MM.1S (cell line): ENCODE data around the gene AGAP2.

ENCODE experiments used
- DNase-seq: peaks from one replicate; pipeline ENCODE4 v3.0.0-alpha.2; 2015
- H2AFZ ChIP-seq: fragments of 300-600 bp; sonication (generic); 2 replicates; pipeline ENCODE4 v1.6.0; 2016; ENCODE audit warnings: antibody characterized with exemption, low read length
- H3F3A ChIP-seq: fragments of 300-600 bp; sonication (generic); 2 replicates; pipeline ENCODE4 v1.6.1; 2016; ENCODE audit warnings: mild to moderate bottlenecking, antibody characterized with exemption, low read length, moderate library complexity, mixed read lengths; ENCODE audit not compliant: insufficient read depth
- H3K27ac ChIP-seq: fragments of 300-600 bp; sonication (generic); 2 replicates; pipeline ENCODE4 v1.5.1; 2016; ENCODE audit warnings: mild to moderate bottlenecking, low read length
- H3K27me3 ChIP-seq: fragments of 300-600 bp; sonication (generic); replicated peaks from 2 replicates; pipeline ENCODE4 v1.6.0; 2016; ENCODE audit warnings: low read length; ENCODE audit not compliant: insufficient read depth
- H3K36me3 ChIP-seq: fragments of 300-600 bp; sonication (generic); replicated peaks from 2 replicates; pipeline ENCODE4 v1.6.1; 2016; ENCODE audit warnings: mild to moderate bottlenecking, low read length, mixed read lengths; ENCODE audit not compliant: insufficient read depth
- H3K4me1 ChIP-seq: fragments of 300-600 bp; sonication (generic); 2 replicates; pipeline ENCODE4 v1.6.1; 2016; ENCODE audit warnings: low read length, mixed read lengths
- H3K4me2 ChIP-seq: fragments of 300-600 bp; sonication (generic); 2 replicates; pipeline ENCODE4 v1.6.0; 2016; ENCODE audit warnings: low read depth, low read length
- H3K4me3 ChIP-seq: fragments of 300-600 bp; sonication (generic); 2 replicates; pipeline ENCODE4 v1.5.1; 2016; ENCODE audit warnings: low read length, mixed read lengths
- H3K79me2 ChIP-seq: fragments of 300-600 bp; sonication (generic); 2 replicates; pipeline ENCODE4 v1.6.1; 2016; ENCODE audit warnings: mixed run types, low read length, mixed read lengths
- H3K9ac ChIP-seq: fragments of 300-600 bp; sonication (generic); 2 replicates; pipeline ENCODE4 v1.6.1; 2016; ENCODE audit warnings: low read length, mixed read lengths
- H3K9me2 ChIP-seq: fragments of 300-600 bp; sonication (generic); replicated peaks from 2 replicates; pipeline ENCODE4 v1.6.1; 2016; ENCODE audit warnings: mild to moderate bottlenecking, low read length, mixed read lengths; ENCODE audit not compliant: insufficient read depth
- H3K9me3 ChIP-seq: fragments of 300-600 bp; sonication (generic); replicated peaks from 2 replicates; pipeline ENCODE4 v1.6.1; 2016; ENCODE audit warnings: mild to moderate bottlenecking, low read length, mixed read lengths; ENCODE audit not compliant: insufficient read depth
- H4K20me1 ChIP-seq: fragments of 300-600 bp; sonication (generic); 2 replicates; pipeline ENCODE4 v1.6.1; 2016; ENCODE audit warnings: mild to moderate bottlenecking, low read length, moderate library complexity, mixed read lengths; ENCODE audit not compliant: insufficient read depth
- EZH2 ChIP-seq: fragments of 300-600 bp; sonication (generic); optimal IDR thresholded peaks from 2 replicates; pipeline ENCODE3; 2017; ENCODE audit warnings: low read depth, mild to moderate bottlenecking, antibody characterized with exemption, low read length, mixed read lengths
- EZH2phosphoT487 ChIP-seq: fragments of 300-600 bp; sonication (generic); IDR thresholded peaks from 2 replicates; pipeline ENCODE4 v1.6.1; 2018; ENCODE audit warnings: antibody characterized with exemption, low read length
- TF ChIP-seq, protein P1 (sequence below): fragments of 300-600 bp; sonication (generic); IDR thresholded peaks from 2 replicates; pipeline ENCODE4 v1.5.1; 2016; ENCODE audit warnings: antibody characterized with exemption, low read length, mixed read lengths

AGAP2 gene

DNA sequence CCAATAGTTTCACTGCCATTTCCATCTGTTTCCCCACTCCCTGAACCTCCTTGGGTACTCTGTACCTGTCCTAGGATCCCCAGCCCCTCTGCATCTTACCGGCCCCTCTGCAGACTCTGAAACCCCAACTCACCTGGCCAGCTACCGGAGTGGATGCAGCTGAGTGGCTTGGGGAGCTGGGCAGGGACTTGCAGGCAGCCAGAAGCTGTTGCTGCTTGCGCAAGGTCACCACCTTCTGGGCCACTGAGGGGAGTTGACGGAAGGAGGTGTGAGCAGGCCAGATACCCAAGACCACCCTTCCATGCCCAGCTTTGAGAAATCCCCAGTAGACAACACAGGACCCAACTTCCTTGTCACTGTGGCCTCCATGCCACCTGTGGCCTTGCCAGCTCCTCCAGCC, 6.3 kb downstream of the AGAP2 start:
- no peaks in the 10 kb centered on the region for H3F3A ChIP-seq
- no peaks in the 10 kb centered on the region for H3K9me2 ChIP-seq
- no peak overlapping the region for H3K27ac ChIP-seq
- TF ChIP-seq EZH2: no peak
- TF ChIP-seq, protein P1, sequence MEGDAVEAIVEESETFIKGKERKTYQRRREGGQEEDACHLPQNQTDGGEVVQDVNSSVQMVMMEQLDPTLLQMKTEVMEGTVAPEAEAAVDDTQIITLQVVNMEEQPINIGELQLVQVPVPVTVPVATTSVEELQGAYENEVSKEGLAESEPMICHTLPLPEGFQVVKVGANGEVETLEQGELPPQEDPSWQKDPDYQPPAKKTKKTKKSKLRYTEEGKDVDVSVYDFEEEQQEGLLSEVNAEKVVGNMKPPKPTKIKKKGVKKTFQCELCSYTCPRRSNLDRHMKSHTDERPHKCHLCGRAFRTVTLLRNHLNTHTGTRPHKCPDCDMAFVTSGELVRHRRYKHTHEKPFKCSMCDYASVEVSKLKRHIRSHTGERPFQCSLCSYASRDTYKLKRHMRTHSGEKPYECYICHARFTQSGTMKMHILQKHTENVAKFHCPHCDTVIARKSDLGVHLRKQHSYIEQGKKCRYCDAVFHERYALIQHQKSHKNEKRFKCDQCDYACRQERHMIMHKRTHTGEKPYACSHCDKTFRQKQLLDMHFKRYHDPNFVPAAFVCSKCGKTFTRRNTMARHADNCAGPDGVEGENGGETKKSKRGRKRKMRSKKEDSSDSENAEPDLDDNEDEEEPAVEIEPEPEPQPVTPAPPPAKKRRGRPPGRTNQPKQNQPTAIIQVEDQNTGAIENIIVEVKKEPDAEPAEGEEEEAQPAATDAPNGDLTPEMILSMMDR: no peak
- no peak for TF ChIP-seq EZH2phosphoT487
- no peak overlapping the region for H3K4me2 ChIP-seq
- no peaks in the 10 kb centered on the region for H4K20me1 ChIP-seq
- no peaks in the 10 kb centered on the region for H3K27me3 ChIP-seq
- DNase-seq: no peak
- no peak overlapping the region for H2AFZ ChIP-seq
- H3K9me3 ChIP-seq: no peaks in the 10 kb centered on the region
- 0 out of 2 replicates have a peak, but pooled peaks cover 4% of the 10 kb centered on the region for H3K79me2 ChIP-seq
- H3K4me3 ChIP-seq: no peak overlapping the region
- no peak overlapping the region for H3K9ac ChIP-seq
- H3K36me3 ChIP-seq: no peaks in the 10 kb centered on the region
- no peaks in the 10 kb centered on the region for H3K4me1 ChIP-seq

DNA sequence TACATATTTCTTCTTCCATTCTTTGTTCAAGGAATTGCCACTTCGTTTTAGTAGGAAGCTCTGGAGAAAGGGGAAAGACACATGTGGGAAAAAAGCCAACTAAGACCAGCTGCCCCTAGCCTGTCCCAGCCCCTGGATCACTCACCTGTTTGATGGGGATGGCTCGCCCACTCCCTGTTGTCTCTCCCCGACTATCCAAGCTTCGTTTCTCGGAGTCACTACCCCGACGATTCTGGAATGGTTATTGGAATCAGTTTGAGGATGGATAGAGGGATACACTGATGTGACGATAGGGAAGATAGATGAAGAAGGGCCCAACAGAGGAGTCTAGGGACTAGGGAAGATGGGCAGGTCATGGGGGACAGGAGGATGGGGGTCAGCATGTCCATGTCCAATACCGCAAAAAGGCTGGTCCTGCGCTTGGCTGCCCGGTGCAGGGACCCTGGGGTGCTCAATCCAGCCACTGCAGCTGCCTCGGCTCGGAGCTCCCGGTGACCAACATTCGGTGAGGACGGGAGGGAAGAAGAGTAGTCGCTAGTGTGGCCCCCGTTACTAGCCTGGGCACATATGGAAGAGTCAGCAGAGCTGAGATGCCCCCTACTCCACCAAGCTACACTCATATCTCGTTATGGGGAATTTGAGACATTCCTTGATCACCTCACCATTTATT, 7.0 kb downstream of the AGAP2 start:
- no peak overlapping the region for H3K4me3 ChIP-seq
- no peak overlapping the region for H3K9ac ChIP-seq
- no peaks in the 10 kb centered on the region for H3F3A ChIP-seq
- no peaks in the 10 kb centered on the region for H4K20me1 ChIP-seq
- H3K4me2 ChIP-seq: no peak overlapping the region
- no peak overlapping the region for H3K27ac ChIP-seq
- DNase-seq: no peak
- no peaks in the 10 kb centered on the region for H3K9me2 ChIP-seq
- H3K27me3 ChIP-seq: no peaks in the 10 kb centered on the region
- no peak overlapping the region for H2AFZ ChIP-seq
- H3K79me2 ChIP-seq: 0 out of 2 replicates have a peak, but pooled peaks cover 2% of the 10 kb centered on the region
- H3K9me3 ChIP-seq: no peaks in the 10 kb centered on the region
- no peaks in the 10 kb centered on the region for H3K4me1 ChIP-seq
- H3K36me3 ChIP-seq: no peaks in the 10 kb centered on the region
- TF ChIP-seq EZH2phosphoT487 (no peak), EZH2 (no peak)
- TF ChIP-seq, protein P1: no peak

- no peak for DNase-seq
- no peaks in the 10 kb centered on the region for H3K79me2 ChIP-seq
- H3K9me3 ChIP-seq: no peaks in the 10 kb centered on the region
- no peak overlapping the region for H3K9ac ChIP-seq
- no peak overlapping the region for H3K27ac ChIP-seq
- no peak overlapping the region for H3K4me3 ChIP-seq
- H3K27me3 ChIP-seq: no peaks in the 10 kb centered on the region
- no peaks in the 10 kb centered on the region for H4K20me1 ChIP-seq
- no peaks in the 10 kb centered on the region for H3K36me3 ChIP-seq
- TF ChIP-seq EZH2: no peak
- no peak for TF ChIP-seq EZH2phosphoT487
- TF ChIP-seq, protein P1: no peak
- no peaks in the 10 kb centered on the region for H3K4me1 ChIP-seq
- H2AFZ ChIP-seq: no peak overlapping the region
- no peaks in the 10 kb centered on the region for H3K9me2 ChIP-seq
- H3F3A ChIP-seq: no peaks in the 10 kb centered on the region
- H3K4me2 ChIP-seq: no peak overlapping the region
Observed at GRCh38 chr12:57730336-57731067, 8.0 kb downstream of the AGAP2 start.
